Body of pancreas (tissue), 4 donors: ENCODE results near the gene PHKB.
"Not testable (repeated sequence)": the region's sequence is repeated elsewhere in the genome, so short reads cannot be mapped to it uniquely, and the experiment has no call there.

Experiments used
- CTCF ChIP-seq, 7 experiments: fragments of 450-650 bp in 4 of 7; fragments of 200-600 bp in 3 of 7; sonication (generic) in 3 of 7; IDR thresholded peaks; one replicate each; pipeline ENCODE4 v1.5.1; 2016 to 2019; ENCODE audit warnings: antibody characterized with exemption in 7 of 7
- POLR2A ChIP-seq, 3 donors: fragments of 450-650 bp; IDR thresholded peaks; one replicate each; pipeline ENCODE4 v1.6.1; 2016; ENCODE audit warnings: antibody characterized with exemption in 3 of 3, mild to moderate bottlenecking in 2 of 3

- not testable (repeated sequence) for TF ChIP-seq CTCF, POLR2A (IDR thresholded peaks at IDR 0.05)
Observed at GRCh38 chr16:47554587-47554986, 93.5 kb downstream of the PHKB start.
